GM12874 (cell line): ENCODE data around the gene GALNT16.

Experiments used
- TF ChIP-seq, protein P1 (sequence below): IDR thresholded peaks from 2 replicates; pipeline ENCODE4 v1.5.1; 2011; ENCODE audit warnings: low read depth, mild to moderate bottlenecking, control low read depth, low read length, moderate library complexity; ENCODE audit not compliant: insufficient read depth

Gene GALNT16

GRCh38 chr14:69267492-69267891 is 7.5 kb downstream of the GALNT16 start:
- TF ChIP-seq, protein P1, sequence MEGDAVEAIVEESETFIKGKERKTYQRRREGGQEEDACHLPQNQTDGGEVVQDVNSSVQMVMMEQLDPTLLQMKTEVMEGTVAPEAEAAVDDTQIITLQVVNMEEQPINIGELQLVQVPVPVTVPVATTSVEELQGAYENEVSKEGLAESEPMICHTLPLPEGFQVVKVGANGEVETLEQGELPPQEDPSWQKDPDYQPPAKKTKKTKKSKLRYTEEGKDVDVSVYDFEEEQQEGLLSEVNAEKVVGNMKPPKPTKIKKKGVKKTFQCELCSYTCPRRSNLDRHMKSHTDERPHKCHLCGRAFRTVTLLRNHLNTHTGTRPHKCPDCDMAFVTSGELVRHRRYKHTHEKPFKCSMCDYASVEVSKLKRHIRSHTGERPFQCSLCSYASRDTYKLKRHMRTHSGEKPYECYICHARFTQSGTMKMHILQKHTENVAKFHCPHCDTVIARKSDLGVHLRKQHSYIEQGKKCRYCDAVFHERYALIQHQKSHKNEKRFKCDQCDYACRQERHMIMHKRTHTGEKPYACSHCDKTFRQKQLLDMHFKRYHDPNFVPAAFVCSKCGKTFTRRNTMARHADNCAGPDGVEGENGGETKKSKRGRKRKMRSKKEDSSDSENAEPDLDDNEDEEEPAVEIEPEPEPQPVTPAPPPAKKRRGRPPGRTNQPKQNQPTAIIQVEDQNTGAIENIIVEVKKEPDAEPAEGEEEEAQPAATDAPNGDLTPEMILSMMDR = no peak

GRCh38 chr14:69268223-69268622 is 8.3 kb downstream of the GALNT16 start:
- TF ChIP-seq, protein P1 = no peak

DNA sequence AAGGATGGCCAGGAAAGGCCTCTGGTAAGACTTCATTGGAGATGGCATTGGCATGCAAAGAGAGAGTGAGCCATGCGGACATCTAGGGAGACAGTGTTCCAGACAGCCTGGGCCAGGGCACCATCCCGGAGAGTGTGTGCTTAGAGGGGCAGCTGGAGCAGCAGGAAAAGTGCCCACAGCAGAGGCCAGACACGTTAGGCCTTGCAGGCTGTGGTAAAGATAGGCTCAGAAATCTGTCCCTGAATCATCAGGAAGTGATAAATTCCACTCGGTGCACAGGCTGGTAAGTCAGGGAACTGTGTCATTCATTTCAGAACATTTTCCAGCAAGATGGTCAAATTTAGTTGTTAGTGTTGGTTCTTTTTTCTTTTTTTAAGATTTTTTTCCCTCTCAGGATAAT is 8.8 kb downstream of the GALNT16 start:
- TF ChIP-seq, protein P1 = no peak

DNA sequence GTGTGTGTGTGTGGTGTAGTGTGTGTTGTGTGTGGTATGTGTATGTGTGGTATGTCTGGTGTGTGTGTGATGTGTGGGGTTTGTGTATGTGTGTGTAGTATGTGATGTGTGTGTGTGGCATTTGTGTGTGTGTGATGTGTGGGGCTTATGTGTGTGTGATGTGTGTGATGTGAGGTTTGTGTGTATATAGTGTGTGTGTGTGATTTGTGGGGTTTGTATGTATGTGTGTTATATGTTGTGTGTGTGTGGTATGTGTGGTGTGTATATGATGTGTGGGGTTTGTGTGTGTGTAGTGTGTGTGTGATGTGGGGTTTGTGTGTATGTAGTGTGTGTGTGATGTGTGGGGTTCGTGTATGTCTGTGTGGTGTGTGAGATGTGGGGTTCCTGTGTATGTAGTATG is 9.4 kb downstream of the GALNT16 start:
- TF ChIP-seq, protein P1 = no peak

GRCh38 chr14:69270097-69270496 is 10.1 kb downstream of the GALNT16 start:
- TF ChIP-seq, protein P1 = no peak

GRCh38 chr14:69270795-69271708 is 11.1 kb downstream of the GALNT16 start:
- TF ChIP-seq, protein P1 = no peak

DNA sequence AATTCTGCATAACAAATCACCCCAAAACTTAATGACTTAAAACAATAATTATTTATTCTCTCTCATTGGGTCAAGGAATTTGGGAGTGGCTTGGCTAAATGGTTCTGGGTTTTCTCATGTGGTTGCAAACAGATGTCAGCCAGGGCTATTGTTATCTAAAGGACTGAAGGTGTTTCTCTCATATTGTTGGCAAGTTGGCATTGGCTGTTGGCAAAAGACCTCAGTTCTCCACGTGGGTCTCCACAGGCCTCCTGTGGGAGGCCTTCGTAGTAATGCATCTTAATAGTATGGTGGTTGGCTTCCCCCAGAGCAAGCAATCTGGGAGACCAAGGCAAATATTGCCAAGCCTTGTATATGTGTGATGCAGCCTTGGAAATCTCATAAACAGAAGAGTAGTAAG is 14.4 kb downstream of the GALNT16 start:
- TF ChIP-seq, protein P1 = no peak
